Endothelial cell of coronary artery (primary cell): ENCODE data around the gene MZF1. TPM values are rescaled to one million over a fixed set of nuclear protein-coding genes. Genes with fewer than 3 reads are reported as not detected.

Experiments used
- total RNA-seq: library from RNA; depleted of rRNA; stranded (reverse); fragments of >200 nt; gene quantifications from 2 replicates; pipeline ENCODE4 v1.2.3, GENCODE V29; 2014

The MZF1 gene
- total RNA-seq = 9.2 and 12.8 TPM in 2 replicates

GRCh38 chr19:58572818-58573657, at the start of gene MZF1:
Gene MZF1, minus strand, starts transcription at chr19:58573335. Its CDS starts 1,946 bp downstream, at chr19:58571389.

GRCh38 chr19:58558066-58558622, 15.0 kb downstream of the MZF1 start, which contains the start of gene UBE2M:
Gene UBE2M, minus strand, starts transcription at chr19:58558611. Its CDS starts 230 bp downstream, at chr19:58558381.

GRCh38 chr19:58554494-58555368, 18.4 kb downstream of the MZF1 start, which contains the start of gene CHMP2A:
Gene CHMP2A, minus strand, starts transcription at chr19:58555105. Its CDS starts 893 bp downstream, at chr19:58554212.

GRCh38 chr19:58543826-58544590, 29.1 kb downstream of the MZF1 start, which contains the start of gene TRIM28:
Gene TRIM28, plus strand, starts transcription at chr19:58544064. Its CDS starts 694 bp downstream, at chr19:58544758.

GRCh38 chr19:58519355-58520256, 53.5 kb downstream of the MZF1 start, which contains the start of gene ZBTB45:
Gene ZBTB45, minus strand, starts transcription at chr19:58519810. Its CDS starts 2,137 bp downstream, at chr19:58517673.

Other genes starting within 250 kb of the MZF1 start
- 1.9 and 2.7 TPM in 2 replicates for gene ZSCAN22, start 246.3 kb downstream of the MZF1 start, total RNA-seq
- gene A1BG, start 219.8 kb downstream of the MZF1 start, total RNA-seq = 6.0 and 10.4 TPM in 2 replicates
- gene ZNF497, start 210.6 kb downstream of the MZF1 start, total RNA-seq = 0.81 and 1.1 TPM in 2 replicates
- 0.66 and 1.2 TPM in 2 replicates for gene ZNF837, start 192.3 kb downstream of the MZF1 start, total RNA-seq
- 2,645 and 2,757 TPM in 2 replicates for gene RPS5, start 186.1 kb downstream of the MZF1 start, total RNA-seq
- gene RNF225, start 177.7 kb downstream of the MZF1 start, total RNA-seq = 0.09 TPM in 1 of 2 replicates, not detected in the other
- 12.2 and 13.4 TPM in 2 replicates for gene ZNF584, start 164.7 kb downstream of the MZF1 start, total RNA-seq
- gene ZNF132, start 133.2 kb downstream of the MZF1 start, total RNA-seq = 6.2 and 6.8 TPM in 2 replicates
- gene ZNF324B, start 121.7 kb downstream of the MZF1 start, total RNA-seq = 7.6 and 8.7 TPM in 2 replicates
- 11.1 and 12.5 TPM in 2 replicates for gene ZNF324, start 106.3 kb downstream of the MZF1 start, total RNA-seq
- gene ZNF446, start 97.0 kb downstream of the MZF1 start, total RNA-seq = 4.6 and 4.9 TPM in 2 replicates
- 10.2 and 16.6 TPM in 2 replicates for gene SLC27A5, start 61.3 kb downstream of the MZF1 start, total RNA-seq
- gene ZBTB45, start 53.5 kb downstream of the MZF1 start, total RNA-seq = 5.8 and 7.5 TPM in 2 replicates
- gene TRIM28, start 29.3 kb downstream of the MZF1 start, total RNA-seq = 476 and 517 TPM in 2 replicates
- 126 and 141 TPM in 2 replicates for gene CHMP2A, start 18.2 kb downstream of the MZF1 start, total RNA-seq
- gene UBE2M, start 14.7 kb downstream of the MZF1 start, total RNA-seq = 94.9 and 128 TPM in 2 replicates